OCI-LY7 (cell line): ENCODE measurements around the gene ZSWIM9. TPM values are rescaled to one million over a fixed set of nuclear protein-coding genes. Genes with fewer than 3 reads are reported as not detected.
A peak's percentile ranks its signal among the peaks of the same experiment; 100 is the strongest.

ENCODE experiments used
- BruUV-seq: library from RNA; stranded (reverse); fragments of 400-500 nt; replicated peaks from 2 replicates; lab custom pipeline; 2021; lab: Mats Ljungman, UMichigan
- CTCF ChIA-PET: fragments of 300-600 bp; sonication (Branson Sonifier 250); formaldehyde crosslinking; loops from one replicate; lab custom pipeline; 2022; ENCODE audit warnings: antibody characterized with exemption; ENCODE audit not compliant: unreplicated experiment; lab: Charles Lee
- POLR2A ChIA-PET: fragments of 300-600 bp; sonication (Branson Sonifier 250); formaldehyde crosslinking; loops from one replicate; lab custom pipeline; 2022; ENCODE audit warnings: antibody characterized with exemption; lab: Charles Lee
- DNase-seq: peaks from one replicate; pipeline ENCODE4 v3.0.0-alpha.2; 2015; ENCODE audit warnings: low spot score
- H2AFZ ChIP-seq: fragments of 200-600 bp; sonication (generic), shearing (Covaris generic); 2 replicates; pipeline ENCODE4 v1.6.1; 2014; ENCODE audit warnings: mild to moderate bottlenecking, antibody characterized with exemption, low read length, moderate library complexity
- H3K27ac ChIP-seq: fragments of 200-600 bp; sonication (generic); 2 replicates; pipeline ENCODE4 v1.5.1; 2014; ENCODE audit warnings: mixed run types, low read depth, mild to moderate bottlenecking, moderate library complexity, low read length, inconsistent platforms; ENCODE audit not compliant: poor library complexity, severe bottlenecking
- H3K36me3 ChIP-seq: fragments of 200-600 bp; sonication (generic); 2 replicates; pipeline ENCODE4 v1.6.1; 2014; ENCODE audit warnings: mild to moderate bottlenecking, antibody characterized with exemption, low read length, moderate library complexity, mixed read lengths; ENCODE audit not compliant: insufficient read depth
- H3K4me1 ChIP-seq: fragments of 200-600 bp; sonication (generic); 2 replicates; pipeline ENCODE4 v1.5.1; 2014; ENCODE audit warnings: mild to moderate bottlenecking, low read length; ENCODE audit not compliant: insufficient read depth, poor library complexity, severe bottlenecking
- H3K4me2 ChIP-seq: fragments of 200-600 bp; sonication (generic); 2 replicates; pipeline ENCODE4 v1.6.1; 2014; ENCODE audit warnings: mild to moderate bottlenecking, low read length
- H3K4me3 ChIP-seq: fragments of 200-600 bp; sonication (generic); 2 replicates; pipeline ENCODE4 v1.5.1; 2014; ENCODE audit warnings: mild to moderate bottlenecking, low read depth, low read length; ENCODE audit not compliant: poor library complexity, severe bottlenecking
- H3K79me2 ChIP-seq: fragments of 200-600 bp; sonication (generic); 2 replicates; pipeline ENCODE4 v1.6.1; 2016; ENCODE audit warnings: low read depth, mild to moderate bottlenecking, low read length, moderate library complexity, mixed read lengths; ENCODE audit not compliant: insufficient read depth
- H3K9me2 ChIP-seq: fragments of 200-600 bp; sonication (generic); 2 replicates; pipeline ENCODE4 v1.6.1; 2016; ENCODE audit warnings: mild to moderate bottlenecking, low read length, mixed read lengths; ENCODE audit not compliant: insufficient read depth
- H3K9me3 ChIP-seq: fragments of 200-600 bp; sonication (generic); 2 replicates; pipeline ENCODE4 v1.6.1; 2014; ENCODE audit warnings: mild to moderate bottlenecking, mixed run types, low read length, mixed read lengths
- H4K20me1 ChIP-seq: fragments of 200-600 bp; sonication (generic); 2 replicates; pipeline ENCODE4 v1.6.1; 2014; ENCODE audit warnings: mild to moderate bottlenecking, antibody characterized with exemption, low read length, moderate library complexity, mixed read lengths; ENCODE audit not compliant: insufficient read depth
- CTCF ChIP-seq: fragments of 200-600 bp; sonication (generic); conservative IDR thresholded peaks from 2 replicates; pipeline ENCODE4 v1.5.1; 2014; ENCODE audit warnings: mild to moderate bottlenecking, antibody characterized with exemption, low read length, moderate library complexity, mixed read lengths
- EZH2phosphoT487 ChIP-seq: fragments of 200-600 bp; sonication (generic); IDR thresholded peaks from 2 replicates; pipeline ENCODE4 v1.6.1; 2018; ENCODE audit warnings: low read depth, borderline replicate concordance, mild to moderate bottlenecking, mixed run types, antibody characterized with exemption, low read length, moderate library complexity, mixed read lengths
- intact Hi-C: fragments of 100-400 bp; cut with micrococcal nuclease; formaldehyde crosslinking; loops from one replicate; pipeline ENCODE4 v1.10.0; 2022; ENCODE audit not compliant: unreplicated experiment
- total RNA-seq, 2 experiments: library from RNA; depleted of rRNA in 1 of 2; stranded (reverse); fragments of >200 nt in 1 of 2; shearing (Covaris generic) in 1 of 2; gene quantifications; 2 replicates each; pipeline ENCODE4 v1.2.3, GENCODE V29; 2014 to 2022

The ZSWIM9 gene
- total RNA-seq, 2 experiments from 2014 or later: 4.5 to 10.5 TPM

- Histone ChIP-seq H3K9me2 (no peaks in the 10 kb centered on the region), H3K36me3 (peaks cover 94% of the 10 kb centered on the region), H3K27ac (no peak overlapping the region), H3K9me3 (no peaks in the 10 kb centered on the region), H3K79me2 (no peaks in the 10 kb centered on the region), H4K20me1 (no peaks in the 10 kb centered on the region), H2AFZ (no peak overlapping the region), H3K4me2 (no peak overlapping the region), H3K4me3 (no peak overlapping the region), H3K4me1 (no peaks in the 10 kb centered on the region)
- ChIA-PET CTCF (interaction anchor here (0.9 kb wide), 1 partner anchor 27 kb away, joined by 4 read pairs; no protein-coding TSS in a partner anchor), POLR2A (no interaction called here)
- no peak for DNase-seq
- TSS peak; percentile 52 for BruUV-seq
- TF ChIP-seq EZH2phosphoT487 (no peak), CTCF (no peak)
- intact Hi-C loops: no loop called here
These were observed 31.4 kb upstream of the ZSWIM9 start for GRCh38 chr19:48139053-48139452.

GRCh38 chr19:48147597-48148175 lies 22.8 kb upstream of the ZSWIM9 start:
- CTCF ChIA-PET: no interaction called here

More at GRCh38 chr19:48147597-48148175, 22.8 kb upstream of the ZSWIM9 start:
- BruUV-seq: no TSS peak
- Histone ChIP-seq H3K36me3 (peaks cover 99% of the 10 kb centered on the region), H3K4me3 (no peak overlapping the region), H4K20me1 (no peaks in the 10 kb centered on the region), H3K4me1 (peaks cover 4% of the 10 kb centered on the region), H3K9me3 (no peaks in the 10 kb centered on the region), H3K79me2 (no peaks in the 10 kb centered on the region), H3K4me2 (no peak overlapping the region), H3K27ac (no peak overlapping the region), H3K9me2 (no peaks in the 10 kb centered on the region), H2AFZ (no peak overlapping the region)
- no peak for DNase-seq
- no peak for TF ChIP-seq CTCF
- intact Hi-C loops: no loop called here
- POLR2A ChIA-PET: no interaction called here
